Caki2 (cell line): ENCODE measurements around the gene HOXB7. TPM values are rescaled to one million over a fixed set of nuclear protein-coding genes. Genes with fewer than 3 reads are reported as not detected.

Experiments used
- DNase-seq: peaks from one replicate; pipeline ENCODE4 v3.0.0-alpha.2; 2015; ENCODE audit warnings: low read depth
- in situ Hi-C: cut with HindIII; loops from 2 replicates; pipeline ENCODE4 v1.10.0; 2016; ENCODE audit warnings: low sequenced_read_pairs, low pct_unique_long_range_greater_than_20kb, mixed read lengths
- total RNA-seq: library from RNA; depleted of rRNA; stranded (reverse); fragments of >200 nt; shearing (Covaris generic); gene quantifications from 2 replicates; pipeline ENCODE4 v1.2.3, GENCODE V29; 2014; ENCODE audit warnings: low replicate concordance

The HOXB7 gene
- total RNA-seq, 1 experiment from 2014 or later: 21.5 TPM

GRCh38 chr17:48626245-48627117 is 15.7 kb upstream of the HOXB7 start, which contains the start of gene HOXB9:
TSS of gene HOXB9 (minus strand) at chr17:48626358. CDS start at chr17:48626269, 89 bp downstream.
- in situ Hi-C loops: no loop called here
- peak; percentile 64 for DNase-seq

DNA sequence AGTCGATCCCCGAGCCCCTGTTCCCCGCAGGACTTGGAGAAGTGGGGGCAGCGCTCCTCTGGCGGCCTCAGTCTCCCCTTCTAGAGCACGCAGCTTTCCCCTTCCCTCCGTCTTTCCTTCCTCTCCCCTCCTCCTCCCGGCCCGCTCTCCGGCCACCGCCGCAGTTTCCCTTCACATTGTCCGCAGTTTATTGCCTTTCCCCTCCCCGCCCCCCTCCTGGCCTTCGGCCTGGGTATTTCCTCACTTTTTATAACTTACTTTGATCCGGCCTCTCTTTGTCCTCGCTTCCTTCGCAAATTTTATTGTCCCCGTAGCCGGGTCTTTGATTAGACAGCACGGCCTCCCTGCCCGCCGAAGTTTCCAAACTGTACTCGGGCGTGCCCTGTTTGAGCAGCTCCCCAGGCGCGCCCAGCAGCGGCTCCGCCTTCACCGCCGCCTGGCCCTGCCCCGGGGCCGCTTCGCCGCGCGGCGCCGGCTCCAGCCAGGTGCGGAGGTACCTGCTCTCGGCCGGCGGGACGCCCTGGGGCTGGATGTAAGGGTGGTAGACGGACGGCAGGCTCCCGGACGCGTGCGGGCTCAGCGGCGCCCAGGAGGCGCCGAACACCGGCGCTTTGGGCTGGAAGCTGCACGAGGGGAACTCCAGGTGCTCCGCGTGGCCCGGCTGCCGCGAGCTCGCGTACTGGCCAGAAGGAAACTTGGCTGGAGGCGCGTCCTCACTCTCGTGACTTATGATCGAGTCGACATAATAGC is 14.9 kb upstream of the HOXB7 start:
- peak; percentile 59 for DNase-seq
- in situ Hi-C loops: no loop called here

DNA sequence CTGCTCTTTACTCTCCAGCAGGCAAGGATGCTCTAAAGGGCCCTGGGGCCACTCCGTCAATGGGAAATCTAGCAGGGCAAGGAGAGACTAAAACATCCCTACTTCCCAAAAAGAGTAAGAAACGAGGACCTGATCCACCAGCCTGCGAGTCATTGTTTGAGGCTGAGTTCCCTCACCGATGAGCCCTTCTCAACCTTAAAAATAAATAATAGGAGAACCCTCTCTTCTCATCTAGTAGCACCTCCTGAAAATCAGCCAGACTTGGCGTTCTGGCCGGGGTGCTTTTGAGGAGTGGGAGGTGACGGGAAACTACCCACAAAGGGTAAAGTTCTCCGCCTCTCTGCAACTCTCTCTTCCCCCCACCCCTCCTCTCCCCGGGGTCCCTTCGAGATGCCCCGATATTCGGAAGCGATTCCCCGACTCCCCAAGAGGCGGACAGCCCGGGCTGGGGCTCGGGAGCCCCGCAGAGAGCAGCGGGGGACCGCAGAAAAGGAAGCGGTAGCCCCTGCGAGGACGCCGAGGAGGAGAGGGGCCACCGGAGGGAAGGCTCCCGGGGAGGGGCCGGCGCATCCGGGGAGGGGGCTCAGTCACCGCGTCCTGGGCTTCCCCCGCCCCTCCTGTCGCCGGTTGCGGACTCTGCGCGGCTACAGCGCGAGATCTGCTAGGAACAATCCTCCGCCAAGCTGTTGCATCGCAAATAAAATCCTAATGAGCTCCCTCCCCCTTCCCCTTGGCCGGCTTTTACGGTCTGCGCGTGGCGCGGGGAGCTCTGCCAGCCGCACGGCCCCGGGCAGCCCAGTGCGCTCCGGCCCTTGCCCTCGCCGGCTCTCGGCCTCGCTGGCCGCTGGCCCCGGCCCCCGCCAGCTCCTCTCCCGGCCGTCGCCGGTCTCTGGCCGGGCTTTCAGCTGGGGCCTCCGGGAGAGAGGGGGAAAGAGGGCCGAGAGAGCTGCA is 14.0 kb upstream of the HOXB7 start:
- in situ Hi-C loops: no loop called here
- no peak for DNase-seq

DNA sequence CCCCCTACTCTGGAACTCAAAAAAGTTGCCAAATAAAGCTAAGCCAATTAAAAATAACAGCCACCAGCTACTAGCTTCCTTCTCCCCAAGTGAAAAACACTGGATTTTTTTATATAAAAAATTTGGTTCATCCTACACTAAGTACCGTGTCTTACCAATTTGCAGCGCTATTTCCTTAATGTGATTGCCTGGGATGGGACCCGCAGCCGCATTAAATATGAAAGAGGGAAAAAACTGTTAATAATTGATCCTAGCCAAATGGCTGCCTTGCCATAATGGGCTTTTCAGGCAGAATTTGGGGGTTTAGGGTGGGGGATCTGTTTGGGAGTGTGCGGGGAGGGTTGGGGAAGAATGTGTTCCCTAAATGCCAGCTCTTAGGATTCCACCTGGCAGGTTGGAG is 13.3 kb upstream of the HOXB7 start:
- in situ Hi-C loops: no loop called here
- DNase-seq: no peak

DNA sequence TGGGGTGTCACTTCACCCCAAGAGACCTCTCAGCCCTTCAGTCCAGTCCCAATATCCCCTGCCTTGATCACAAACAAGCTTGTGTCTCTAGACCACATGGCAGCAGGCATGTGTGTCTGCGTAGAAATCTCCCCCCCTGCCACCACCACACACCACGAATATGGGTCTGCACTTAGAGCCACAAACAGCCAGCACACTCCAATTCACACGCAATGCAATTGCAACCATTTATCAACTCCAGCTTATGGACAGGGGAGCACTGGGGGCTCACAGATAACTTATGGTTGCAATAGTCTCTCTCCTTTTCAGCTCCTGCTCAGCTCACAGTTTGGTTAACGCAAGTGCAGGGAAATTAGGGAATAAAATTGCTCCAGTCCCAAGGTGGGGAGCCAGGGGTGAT is 12.8 kb upstream of the HOXB7 start:
- in situ Hi-C loops: no loop called here
- DNase-seq: no peak

DNA sequence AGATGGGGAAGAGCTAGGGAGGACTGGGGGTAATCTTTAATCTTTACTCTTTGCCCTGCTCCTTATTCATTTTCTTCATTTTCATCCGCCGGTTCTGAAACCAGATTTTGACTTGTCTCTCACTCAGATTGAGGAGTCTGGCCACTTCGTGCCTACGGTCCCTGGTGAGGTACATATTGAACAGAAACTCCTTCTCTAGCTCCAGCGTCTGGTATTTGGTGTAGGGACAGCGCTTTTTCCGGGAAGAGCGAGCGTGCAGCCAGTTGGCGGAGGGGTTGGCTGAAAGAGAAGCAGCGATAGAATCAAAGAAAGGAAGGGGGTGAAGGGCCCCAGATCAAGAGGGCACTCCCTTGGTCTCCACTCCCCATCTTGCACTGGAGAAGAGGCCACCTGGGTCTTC is 12.0 kb upstream of the HOXB7 start:
- in situ Hi-C loops: no loop called here
- DNase-seq: no peak

DNA sequence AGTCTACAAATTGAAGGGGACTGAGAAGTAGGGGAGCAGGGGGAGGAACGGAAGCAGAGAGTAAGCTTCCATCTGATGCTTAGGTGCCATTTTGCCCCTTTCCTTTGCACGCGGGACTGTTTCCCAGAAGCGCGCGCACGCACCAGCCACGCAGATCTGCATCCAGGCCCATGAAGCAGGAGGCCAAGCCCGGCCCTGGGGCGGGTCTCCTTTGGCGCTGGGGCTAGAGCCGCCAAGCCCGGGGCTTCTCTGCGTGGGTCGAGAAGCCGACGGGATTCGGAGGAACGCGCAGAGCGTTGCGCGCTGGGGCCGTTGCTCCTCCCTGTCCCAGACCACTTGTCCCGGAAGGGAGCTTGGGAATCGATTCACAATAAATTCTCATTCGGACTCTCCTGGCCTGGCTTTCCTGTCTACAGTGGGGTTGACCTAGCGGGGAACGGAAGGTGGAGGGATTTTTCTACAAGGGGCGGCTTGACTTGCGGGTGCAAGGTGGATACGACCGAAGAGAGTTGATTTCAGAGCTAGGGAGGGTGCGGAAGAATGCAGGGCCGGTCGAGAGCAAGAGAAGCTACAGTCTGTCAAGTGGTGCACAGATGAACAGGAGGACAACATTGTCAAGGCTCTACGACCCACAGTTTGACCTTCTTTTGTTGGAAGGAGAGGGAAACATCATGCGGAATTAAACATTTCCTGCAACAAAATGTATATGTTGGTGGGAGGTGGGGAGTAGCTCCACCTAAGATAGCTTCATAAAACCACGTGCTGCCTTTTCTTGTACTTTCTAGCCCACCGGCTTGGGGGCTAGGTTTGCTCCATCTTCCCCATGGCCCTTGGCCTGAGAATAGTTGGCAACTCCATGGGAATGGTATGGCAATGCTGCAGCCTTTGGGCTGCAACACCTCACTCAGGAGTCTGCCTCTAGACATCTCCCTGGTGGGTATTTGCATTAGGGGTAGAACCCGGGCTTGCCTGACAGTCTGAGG is 10.9 kb upstream of the HOXB7 start:
- in situ Hi-C loops: no loop called here
- no peak for DNase-seq

- DNase-seq: no peak
- in situ Hi-C loops: no loop called here
Observed at GRCh38 chr17:48620461-48621139, 9.8 kb upstream of the HOXB7 start.

- no peak for DNase-seq
- in situ Hi-C loops: no loop called here
Observed at GRCh38 chr17:48619826-48620449, 9.1 kb upstream of the HOXB7 start.

DNA sequence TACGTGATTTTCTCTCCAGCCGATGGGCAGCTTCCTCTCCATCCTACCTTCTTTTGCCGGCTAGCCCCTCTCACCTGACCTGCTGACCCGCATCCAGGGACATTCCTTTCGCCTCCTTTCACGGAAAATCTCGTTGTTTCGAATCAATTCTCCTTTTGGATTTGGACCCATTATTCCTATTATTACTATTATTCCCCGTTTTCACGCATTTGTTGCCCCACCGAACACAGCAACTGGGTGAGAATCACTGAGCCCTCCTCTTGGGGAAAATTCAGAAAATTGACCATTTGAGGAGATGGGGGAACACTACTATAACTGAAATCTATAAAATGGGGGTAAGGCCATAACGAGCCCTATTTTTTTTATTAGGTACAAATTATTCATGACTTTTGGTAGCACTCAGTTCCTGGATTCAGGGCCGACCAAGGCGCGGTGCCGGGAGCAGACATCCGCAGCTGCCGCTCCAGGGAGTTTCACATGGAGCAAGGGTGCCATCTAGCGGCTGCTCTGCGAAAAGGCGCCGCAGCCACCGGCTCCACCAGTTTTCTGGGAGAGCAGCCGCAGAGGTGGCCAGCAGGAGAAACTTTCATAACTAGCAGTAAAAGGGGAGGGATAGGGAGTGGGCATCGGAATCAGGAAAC is 7.6 kb upstream of the HOXB7 start:
- peak; percentile 75 for DNase-seq
- in situ Hi-C loops: no loop called here

GRCh38 chr17:48617471-48618255 is 6.8 kb upstream of the HOXB7 start:
- in situ Hi-C loops: no loop called here
- DNase-seq: no peak

DNA sequence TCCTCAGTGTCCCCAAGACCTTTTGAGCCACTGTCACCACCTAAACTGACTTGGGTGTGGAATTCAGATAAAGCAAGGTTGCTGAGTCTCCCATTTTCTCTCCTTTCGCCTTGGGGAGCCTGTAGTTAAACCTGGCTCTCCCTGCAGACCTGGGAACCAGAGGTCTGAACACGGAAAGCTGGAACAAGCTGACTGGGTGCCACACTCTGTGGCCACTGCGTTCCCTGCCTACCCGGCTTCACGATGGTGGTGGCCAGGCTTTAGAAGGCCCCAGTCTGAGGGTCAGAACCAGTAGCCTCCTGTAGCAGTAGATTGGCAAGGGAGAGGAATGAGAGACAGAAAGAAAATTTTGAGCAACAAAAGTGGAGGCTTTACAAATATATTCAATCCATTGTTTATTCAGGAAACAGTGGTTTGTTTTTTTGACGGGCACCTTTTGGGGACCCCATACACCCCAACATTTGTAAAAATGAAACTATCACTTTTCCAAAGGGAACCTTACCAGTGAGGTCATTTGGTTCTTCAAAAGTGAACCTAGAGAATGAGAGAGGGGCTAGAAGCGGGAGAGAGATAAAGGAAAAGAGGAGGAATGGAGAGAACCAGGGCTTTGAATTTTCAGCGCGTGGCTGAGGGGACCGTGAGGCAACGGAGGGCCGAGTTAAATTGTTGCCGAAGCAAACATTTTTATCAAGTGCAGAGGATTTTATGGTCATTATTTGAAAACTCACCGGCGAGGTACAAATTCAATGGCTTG is 6.1 kb upstream of the HOXB7 start:
- no peak for DNase-seq
- in situ Hi-C loops: no loop called here

DNA sequence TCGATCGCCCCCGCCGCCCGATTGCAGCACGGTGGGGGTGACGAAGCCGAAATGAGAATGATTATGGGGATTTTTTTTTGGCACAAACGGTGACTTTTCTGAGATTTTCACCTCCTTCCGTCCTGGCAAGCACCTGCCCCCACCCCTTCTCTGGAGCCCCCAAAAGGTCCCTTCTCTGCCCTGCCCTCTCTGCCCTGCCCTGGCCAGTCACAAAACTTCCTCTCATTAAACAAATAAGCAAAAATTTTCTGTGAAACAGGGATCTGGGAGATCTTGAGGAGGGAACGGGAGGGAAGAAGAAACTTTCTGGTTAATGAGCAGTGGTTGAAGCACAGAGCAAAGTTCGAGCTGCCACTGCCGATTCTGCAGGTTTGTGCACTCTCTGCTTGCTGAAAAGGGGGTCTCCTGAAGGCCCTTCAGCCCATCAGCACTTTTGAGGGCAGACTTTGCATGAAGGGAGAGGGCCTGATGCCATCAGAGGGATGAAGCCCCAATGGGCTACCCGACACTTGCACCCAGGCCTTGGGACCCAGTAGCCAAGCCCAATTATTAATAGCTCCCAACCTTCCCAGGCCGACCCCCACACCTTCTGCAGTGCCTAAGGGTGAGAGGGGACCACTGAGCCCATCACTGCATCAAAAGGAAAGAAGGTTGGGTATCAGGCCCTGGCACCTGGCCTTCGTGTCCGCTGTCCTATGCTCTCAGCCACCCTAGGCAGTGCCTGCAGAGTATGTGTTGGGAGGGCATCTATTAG is 5.3 kb upstream of the HOXB7 start:
- in situ Hi-C loops: no loop called here
- DNase-seq: no peak
